ENCODE data around the gene MTHFD2L.

The MTHFD2L gene

DNA sequence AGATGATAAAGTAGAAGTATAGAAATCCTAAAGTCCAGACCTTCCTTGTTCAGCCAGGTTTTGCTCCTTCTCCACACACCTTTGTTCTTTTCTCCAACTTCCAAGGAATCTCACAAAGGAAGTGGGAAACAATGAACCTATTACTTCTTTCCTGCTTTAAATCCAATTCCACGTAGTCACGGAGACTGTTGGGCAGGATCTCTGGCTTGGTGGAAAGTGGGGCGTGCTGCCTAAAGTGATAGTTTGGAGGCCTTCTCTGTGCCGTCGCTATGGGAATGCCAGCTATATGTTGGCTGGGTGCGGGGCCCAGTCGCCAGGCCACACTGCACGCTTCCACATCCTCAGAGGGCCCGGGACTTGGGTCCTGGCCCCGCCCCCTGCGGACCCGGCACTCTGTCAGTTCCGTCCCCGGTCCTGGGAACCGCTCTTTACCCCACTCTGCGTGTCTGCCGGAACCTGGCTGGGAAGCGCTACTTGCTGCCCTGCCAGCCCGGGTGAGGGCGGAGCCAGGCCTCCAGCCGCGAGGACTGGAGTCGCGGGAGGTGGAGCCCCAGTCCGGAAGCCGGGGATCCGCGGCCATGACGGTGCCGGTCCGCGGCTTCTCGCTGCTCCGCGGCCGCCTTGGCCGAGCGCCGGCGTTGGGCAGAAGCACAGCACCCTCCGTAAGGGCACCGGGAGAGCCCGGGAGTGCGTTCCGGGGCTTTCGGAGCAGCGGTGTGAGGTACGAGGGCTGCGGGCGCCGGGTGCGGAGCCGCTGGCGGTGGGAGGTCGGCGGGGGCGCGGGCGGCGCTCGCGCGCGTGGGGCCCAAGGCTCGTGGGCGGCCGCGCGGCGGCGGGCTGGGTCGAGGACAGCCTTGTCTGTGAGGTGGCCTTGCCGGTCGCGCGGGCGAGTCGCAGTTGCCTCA lies at the start of gene MTHFD2L:
TSS of gene MTHFD2L (plus strand) at position 558 of the 905 bp plus-strand sequence. CDS start at position 579, 21 bp downstream.
- peaks cover 13 to 14% of the 10 kb centered on the region in 2 experiments for H3K4me1 ChIP-seq (ENCODE audit: control insufficient read depth in 1 of 2, insufficient read depth in 1 of 2, low read depth in 1 of 2, low read length in 1 of 2)
- peak within 1 kb of the TSS; percentile 73 to 74 for H3K4me3 ChIP-seq (ENCODE audit: low read depth in 1 of 2, low read length in 1 of 2)
- H3K36me3 ChIP-seq = no peaks in the 10 kb centered on the region
- H3K27ac ChIP-seq = peak within 1 kb of the TSS; percentile 79
- H3K27me3 ChIP-seq = no peaks in the 10 kb centered on the region
- no peaks in the 10 kb centered on the region for H3K9me3 ChIP-seq
- TF ChIP-seq CTCF (IDR thresholded peaks at IDR 0.05) = no peak

GRCh38 chr4:74108457-74109115 lies 49.3 kb upstream of the MTHFD2L start:
- Histone ChIP-seq H3K4me1 (ENCODE audit: control insufficient read depth in 1 of 2, insufficient read depth in 1 of 2, low read depth in 1 of 2, low read length in 1 of 2) (peaks cover 8 to 12% of the 10 kb centered on the region in 2 experiments), H3K9me3 (no peaks in the 10 kb centered on the region), H3K4me3 (ENCODE audit: low read depth in 1 of 2, low read length in 1 of 2) (no peak overlapping the region), H3K27me3 (no peaks in the 10 kb centered on the region), H3K36me3 (no peaks in the 10 kb centered on the region), H3K27ac (no peak overlapping the region)
- TF ChIP-seq CTCF (IDR thresholded peaks at IDR 0.05) = no peak

GRCh38 chr4:74109116-74109869 lies 48.6 kb upstream of the MTHFD2L start:
- H3K36me3 ChIP-seq = no peaks in the 10 kb centered on the region
- peaks cover 8 to 12% of the 10 kb centered on the region in 2 experiments for H3K4me1 ChIP-seq (ENCODE audit: control insufficient read depth in 1 of 2, insufficient read depth in 1 of 2, low read depth in 1 of 2, low read length in 1 of 2)
- no peaks in the 10 kb centered on the region for H3K27me3 ChIP-seq
- no peaks in the 10 kb centered on the region for H3K9me3 ChIP-seq
- TF ChIP-seq CTCF (IDR thresholded peaks at IDR 0.05) = no peak
- no peak overlapping the region for H3K27ac ChIP-seq
- H3K4me3 ChIP-seq (ENCODE audit: low read depth in 1 of 2, low read length in 1 of 2) = no peak overlapping the region

DNA sequence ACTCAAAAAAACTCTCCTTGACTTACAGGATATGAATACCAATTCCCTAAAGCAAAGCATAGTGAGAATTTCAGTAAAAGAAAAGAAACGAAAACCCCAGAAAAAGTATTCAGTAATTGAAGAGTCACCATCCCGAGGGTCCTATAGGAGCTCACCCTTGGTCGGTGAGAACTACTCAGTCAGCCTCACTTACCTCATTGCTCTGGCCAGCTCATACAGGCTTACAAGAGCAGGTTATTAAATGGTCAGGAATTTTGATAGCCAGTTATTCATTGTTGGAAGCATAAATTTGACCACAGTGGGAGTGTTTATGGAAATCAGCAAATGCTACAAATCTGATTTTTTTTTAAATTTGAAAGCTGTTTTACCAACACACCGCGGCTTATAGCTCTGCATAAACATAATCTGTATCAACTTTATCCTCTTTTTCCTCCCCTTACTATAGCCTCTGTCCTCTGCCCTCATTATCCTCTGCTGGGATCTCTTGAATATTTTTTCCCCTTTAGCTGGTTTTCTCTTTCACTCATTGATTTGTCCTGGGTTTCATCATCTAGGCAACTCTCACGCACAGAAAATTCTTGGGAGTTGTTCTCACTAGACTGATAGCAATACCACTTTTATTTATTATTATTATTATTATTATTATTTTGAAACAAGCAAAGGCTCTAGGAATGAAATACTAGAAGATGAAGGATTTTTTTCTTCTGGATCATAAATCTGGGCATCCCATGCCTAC lies 47.9 kb upstream of the MTHFD2L start:
- no peak for TF ChIP-seq CTCF (IDR thresholded peaks at IDR 0.05)
- Histone ChIP-seq H3K36me3 (no peaks in the 10 kb centered on the region), H3K27ac (no peak overlapping the region)

DNA sequence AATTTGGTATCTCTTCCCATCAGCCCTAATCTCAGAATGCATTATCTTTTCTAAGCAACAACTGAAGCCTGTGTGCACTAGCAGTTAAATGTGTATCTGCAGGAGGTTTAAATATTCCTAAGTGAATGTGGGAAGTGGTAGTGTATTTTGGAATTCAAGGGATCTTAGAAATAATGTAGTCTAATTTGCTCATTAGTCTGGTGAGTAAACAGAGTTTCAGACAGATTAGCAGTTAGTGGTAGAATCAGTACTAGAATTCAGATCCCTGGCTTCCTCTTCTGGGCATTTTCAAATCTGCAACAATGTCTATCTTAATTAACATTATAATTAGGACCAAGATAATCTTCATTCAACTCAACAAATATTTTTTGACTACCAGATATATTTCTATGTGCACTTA lies 47.2 kb upstream of the MTHFD2L start:
- Histone ChIP-seq H3K9me3 (no peaks in the 10 kb centered on the region), H3K27me3 (no peaks in the 10 kb centered on the region), H3K4me1 (ENCODE audit: control insufficient read depth in 1 of 2, insufficient read depth in 1 of 2, low read depth in 1 of 2, low read length in 1 of 2) (peaks cover 8 to 12% of the 10 kb centered on the region in 2 experiments), H3K27ac (no peak overlapping the region), H3K36me3 (no peaks in the 10 kb centered on the region), H3K4me3 (ENCODE audit: low read depth in 1 of 2, low read length in 1 of 2) (no peak overlapping the region)
- TF ChIP-seq CTCF (IDR thresholded peaks at IDR 0.05) = no peak

More for the DNA sequence above, 47.9 kb upstream of the MTHFD2L start:
- peaks cover 8 to 12% of the 10 kb centered on the region in 2 experiments for H3K4me1 ChIP-seq (ENCODE audit: control insufficient read depth in 1 of 2, insufficient read depth in 1 of 2, low read depth in 1 of 2, low read length in 1 of 2)
- H3K9me3 ChIP-seq = no peaks in the 10 kb centered on the region
- no peak overlapping the region for H3K4me3 ChIP-seq (ENCODE audit: low read depth in 1 of 2, low read length in 1 of 2)
- no peaks in the 10 kb centered on the region for H3K27me3 ChIP-seq
